Liver (tissue), 3 donors: Measurements from ENCODE around the gene KIF24.

Source experiments
- HNF4A ChIP-seq, 2 donors: conservative IDR thresholded peaks; 2 replicates each; pipeline ENCODE4 v1.6.1; 2016; ENCODE audit warnings: antibody characterized with exemption in 2 of 2, mild to moderate bottlenecking in 2 of 2
- JUND ChIP-seq, 2 donors: IDR thresholded peaks; 2 replicates each; pipeline ENCODE4 v1.6.1; 2016; ENCODE audit warnings: antibody characterized with exemption in 2 of 2
- RAD21 ChIP-seq, 2 donors: IDR thresholded peaks; 2 replicates each; pipeline ENCODE4 v1.6.1; 2016; ENCODE audit warnings: antibody characterized with exemption in 2 of 2, mild to moderate bottlenecking in 2 of 2
- TAF1 ChIP-seq: conservative IDR thresholded peaks from 2 replicates; pipeline ENCODE4 v1.6.1; 2016; ENCODE audit warnings: antibody characterized with exemption, mild to moderate bottlenecking
- TF ChIP-seq, protein P1 (sequence below): fragments of 150-350 bp; IDR thresholded peaks from 2 replicates; pipeline ENCODE4 v1.5.1; 2017; ENCODE audit warnings: improper control_type of control experiment, low read depth, low read length; ENCODE audit not compliant: missing input control
- donor health status: healthy.
- donor health status: healthy.

DNA sequence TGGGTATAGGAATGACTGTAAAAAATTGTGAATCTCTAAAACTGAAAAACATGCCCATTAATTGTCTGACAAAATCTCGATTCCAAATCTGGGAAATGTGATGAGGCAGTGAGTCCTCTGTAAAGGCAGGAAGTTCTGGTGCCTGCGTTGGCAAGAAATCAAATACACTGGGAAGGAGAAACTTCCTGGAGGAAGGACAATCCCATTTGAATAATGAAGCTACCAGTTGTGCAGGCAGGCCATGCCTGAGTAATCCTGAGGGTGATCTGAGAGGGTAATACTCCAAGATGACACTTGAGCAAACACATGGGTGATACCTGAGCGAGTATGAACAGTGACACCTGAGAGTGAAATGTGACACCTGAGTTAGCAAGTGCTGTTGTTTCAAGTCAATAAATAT is 49.7 kb downstream of the KIF24 start:
- TF ChIP-seq TAF1 = no peak
- TF ChIP-seq RAD21 (IDR thresholded peaks at IDR 0.05) = no peak
- TF ChIP-seq, protein P1, sequence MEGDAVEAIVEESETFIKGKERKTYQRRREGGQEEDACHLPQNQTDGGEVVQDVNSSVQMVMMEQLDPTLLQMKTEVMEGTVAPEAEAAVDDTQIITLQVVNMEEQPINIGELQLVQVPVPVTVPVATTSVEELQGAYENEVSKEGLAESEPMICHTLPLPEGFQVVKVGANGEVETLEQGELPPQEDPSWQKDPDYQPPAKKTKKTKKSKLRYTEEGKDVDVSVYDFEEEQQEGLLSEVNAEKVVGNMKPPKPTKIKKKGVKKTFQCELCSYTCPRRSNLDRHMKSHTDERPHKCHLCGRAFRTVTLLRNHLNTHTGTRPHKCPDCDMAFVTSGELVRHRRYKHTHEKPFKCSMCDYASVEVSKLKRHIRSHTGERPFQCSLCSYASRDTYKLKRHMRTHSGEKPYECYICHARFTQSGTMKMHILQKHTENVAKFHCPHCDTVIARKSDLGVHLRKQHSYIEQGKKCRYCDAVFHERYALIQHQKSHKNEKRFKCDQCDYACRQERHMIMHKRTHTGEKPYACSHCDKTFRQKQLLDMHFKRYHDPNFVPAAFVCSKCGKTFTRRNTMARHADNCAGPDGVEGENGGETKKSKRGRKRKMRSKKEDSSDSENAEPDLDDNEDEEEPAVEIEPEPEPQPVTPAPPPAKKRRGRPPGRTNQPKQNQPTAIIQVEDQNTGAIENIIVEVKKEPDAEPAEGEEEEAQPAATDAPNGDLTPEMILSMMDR = no peak
- no peak for TF ChIP-seq JUND (IDR thresholded peaks at IDR 0.05)
- TF ChIP-seq HNF4A (conservative IDR thresholded peaks at IDR 0.05) = no peak
